NCI-H1092 (cell line): ENCODE measurements around the gene CETN2.
"Not testable (repeated sequence)": the region's sequence is repeated elsewhere in the genome, so short reads cannot be mapped to it uniquely, and the experiment has no call there.

Source experiments
- DNase-seq: peaks from one replicate; lab custom pipeline; 2025; lab: John Stamatoyannopoulos, UW

CETN2 gene

GRCh38 chrX:152830312-152831305 is at the start of gene CETN2, which contains the start of gene NSDHL:
Gene CETN2, minus strand, starts transcription at chrX:152830757. Its CDS starts 47 bp downstream, at chrX:152830710.
Gene NSDHL, plus strand, starts transcription at chrX:152831063. Its CDS starts 15,262 bp downstream, at chrX:152846325.
- DNase-seq: peak; percentile 96

GRCh38 chrX:152878976-152879755 is 48.6 kb upstream of the CETN2 start:
- DNase-seq: no peak

GRCh38 chrX:152876931-152877840 is 46.6 kb upstream of the CETN2 start:
- no peak for DNase-seq

GRCh38 chrX:152873361-152873760 is 42.8 kb upstream of the CETN2 start:
- no peak for DNase-seq

- no peak for DNase-seq
Observed at GRCh38 chrX:152872522-152872921, 42.0 kb upstream of the CETN2 start.

- DNase-seq: no peak
Observed at GRCh38 chrX:152871260-152871659, 40.7 kb upstream of the CETN2 start.

- no peak for DNase-seq
Observed at GRCh38 chrX:152869972-152870371, 39.4 kb upstream of the CETN2 start.

- no peak for DNase-seq
Observed at GRCh38 chrX:152866386-152866785, 35.8 kb upstream of the CETN2 start.

- DNase-seq: no peak
Observed at GRCh38 chrX:152865232-152865920, 34.8 kb upstream of the CETN2 start.

- DNase-seq: no peak
Observed at GRCh38 chrX:152861826-152862225, 31.3 kb upstream of the CETN2 start.

GRCh38 chrX:152861116-152861515 is 30.6 kb upstream of the CETN2 start:
- DNase-seq: no peak

GRCh38 chrX:152853986-152854385 is 23.4 kb upstream of the CETN2 start:
- no peak for DNase-seq

GRCh38 chrX:152850465-152850864 is 19.9 kb upstream of the CETN2 start:
- DNase-seq: no peak

GRCh38 chrX:152847281-152847680 is 16.7 kb upstream of the CETN2 start:
- DNase-seq: no peak

- DNase-seq: no peak
Observed at GRCh38 chrX:152845618-152846240, 15.2 kb upstream of the CETN2 start.

- no peak for DNase-seq
Observed at GRCh38 chrX:152844256-152844655, 13.7 kb upstream of the CETN2 start.

- no peak for DNase-seq
Observed at GRCh38 chrX:152843852-152844251, 13.3 kb upstream of the CETN2 start.

- no peak for DNase-seq
Observed at GRCh38 chrX:152842772-152843338, 12.3 kb upstream of the CETN2 start.

GRCh38 chrX:152835470-152835869 is 4.9 kb upstream of the CETN2 start:
- not testable (repeated sequence) for DNase-seq

- no peak for DNase-seq
Observed at GRCh38 chrX:152833378-152833777, 2.8 kb upstream of the CETN2 start.
